ENCODE data around the gene CROCC2. TPM values are rescaled to one million over a fixed set of nuclear protein-coding genes. Genes with fewer than 3 reads are reported as not detected.

The CROCC2 gene
- total RNA-seq, 1 experiment from 2014 or later: not detected

DNA sequence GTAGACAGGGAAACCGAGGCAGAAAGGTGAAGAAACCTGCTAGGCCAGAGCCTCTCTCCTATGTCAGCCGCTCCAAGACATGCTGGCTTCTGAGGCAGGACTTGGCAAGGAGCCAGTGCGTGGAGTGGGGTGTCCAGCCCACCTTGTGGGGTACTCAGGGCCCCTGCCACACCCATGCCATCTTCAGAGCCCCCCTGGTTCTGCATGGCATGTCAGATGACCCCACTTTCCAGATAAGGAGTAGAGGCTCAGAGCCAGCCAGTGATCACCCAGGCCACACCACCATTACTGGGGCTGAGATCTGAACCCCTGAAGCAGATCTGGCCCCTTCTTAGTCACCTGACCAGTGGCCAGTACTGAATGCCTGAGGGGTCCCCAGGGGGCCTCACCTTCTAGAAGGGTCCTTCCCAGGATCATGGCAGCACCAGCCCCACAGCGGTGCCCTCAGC is 14.7 kb downstream of the CROCC2 start:
- ChIA-PET POLR2A (no interaction called here), RAD21 (ENCODE audit: low non-redundant PET in 1 of 2, low total read pairs in 2 of 2, uncharacterized antibody in 2 of 2, unreplicated experiment in 2 of 2) (no interaction called here), CTCF (no interaction called here)
- intact Hi-C loops (cut with micrococcal nuclease): no loop called here
- no TSS peak for BruUV-seq (replicated peaks)
- Histone ChIP-seq H2AFZ (ENCODE audit: low read depth, low read length, poor library complexity, severe bottlenecking) (no peak overlapping the region), H3K36me3 (ENCODE audit: control insufficient read depth in 1 of 2, insufficient read depth in 2 of 2, low read length in 2 of 2) (no peaks in the 10 kb centered on the region), H4K20me1 (ENCODE audit: insufficient read depth) (no peaks in the 10 kb centered on the region), H3K9ac (ENCODE audit: low read length) (no peak overlapping the region), H3K4me3 (replicated peaks in 1 of 2; ENCODE audit: low read depth in 1 of 2, low read length in 2 of 2) (no peak overlapping the region), H3K9me3 (ENCODE audit: control insufficient read depth in 1 of 2, insufficient read depth in 1 of 2, low read depth in 1 of 2, low read length in 2 of 2) (no peaks in the 10 kb centered on the region), H3K79me2 (ENCODE audit: insufficient read depth, low read length) (no peaks in the 10 kb centered on the region), H3K4me1 (ENCODE audit: control insufficient read depth in 1 of 2, insufficient read depth in 2 of 2, low read length in 2 of 2) (peaks cover 5 to 22% of the 10 kb centered on the region in 2 experiments; a peak in 3 of 4 replicates), H3K27ac (ENCODE audit: low read depth, low read length) (no peak overlapping the region), H3K9me2 (ENCODE audit: insufficient read depth) (no peaks in the 10 kb centered on the region), H3K4me2 (ENCODE audit: low read length) (peak overlapping the region; percentile 33; the same call in 1 of the 2 replicates), H3K27me3 (ENCODE audit: insufficient read depth, low read length) (no peaks in the 10 kb centered on the region)
- ATAC-seq (no peak), DNase-seq (ENCODE audit: low read depth, low spot score) (no peak)
- TF ChIP-seq EZH2phosphoT487 (IDR thresholded peaks at IDR 0.05; ENCODE audit: borderline replicate concordance) (no peak), ELF1 (IDR thresholded peaks at IDR 0.05; ENCODE audit: borderline replicate concordance, low read depth) (no peak), ZFX (IDR thresholded peaks at IDR 0.05) (no peak)

DNA sequence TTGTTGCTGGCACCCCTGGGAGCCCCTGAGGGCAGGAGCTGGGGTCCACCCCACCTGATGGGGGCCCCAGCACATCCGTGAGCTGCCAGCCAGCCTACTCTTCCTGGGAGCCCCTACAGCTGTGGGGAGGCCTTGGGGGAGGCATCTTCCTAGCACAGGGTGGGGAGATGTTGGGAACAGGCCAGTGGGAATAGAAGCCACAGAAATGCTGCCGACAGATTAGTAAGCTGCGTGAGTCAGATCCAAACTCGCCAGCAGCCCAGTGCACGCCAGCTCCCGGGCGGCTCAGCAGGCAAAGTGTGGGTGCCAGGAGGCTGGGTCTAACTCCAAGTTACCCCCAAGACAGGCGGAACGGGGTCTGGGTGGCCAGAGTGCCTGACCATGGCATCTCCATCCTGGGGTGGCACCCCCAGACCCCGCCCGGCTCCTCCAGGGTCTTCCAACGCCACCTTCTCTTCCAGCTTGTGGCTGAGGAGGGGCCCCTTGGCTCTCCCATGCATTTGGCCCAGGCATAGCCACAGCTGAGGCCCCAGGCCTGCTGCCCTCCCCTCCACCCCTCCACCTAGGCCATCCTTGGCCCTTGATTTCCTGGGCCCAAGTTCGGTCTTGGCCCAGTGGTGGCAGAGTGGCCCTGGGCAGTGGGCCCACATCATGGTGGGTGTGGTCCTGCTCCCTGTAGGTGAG is 15.3 kb downstream of the CROCC2 start:
- no peaks in the 10 kb centered on the region for H3K9me3 ChIP-seq (ENCODE audit: control insufficient read depth in 1 of 2, insufficient read depth in 1 of 2, low read depth in 1 of 2, low read length in 2 of 2)
- intact Hi-C loops (cut with micrococcal nuclease): no loop called here
- ChIA-PET RAD21 (ENCODE audit: low non-redundant PET in 1 of 2, low total read pairs in 2 of 2, uncharacterized antibody in 2 of 2, unreplicated experiment in 2 of 2) (no interaction called here), POLR2A (no interaction called here), CTCF (interaction anchor here (0.9 kb wide), 1 partner anchor 8 kb away, joined by 3 read pairs; no protein-coding TSS in a partner anchor)
- no peak overlapping the region for H3K4me3 ChIP-seq (replicated peaks in 1 of 2; ENCODE audit: low read depth in 1 of 2, low read length in 2 of 2)
- H4K20me1 ChIP-seq (ENCODE audit: insufficient read depth): no peaks in the 10 kb centered on the region
- ATAC-seq (peak; percentile 72), DNase-seq (ENCODE audit: low read depth, low spot score) (no peak)
- no TSS peak for BruUV-seq (replicated peaks)
- peaks cover 5 to 21% of the 10 kb centered on the region in 2 experiments; a peak in 3 of 4 replicates for H3K4me1 ChIP-seq (ENCODE audit: control insufficient read depth in 1 of 2, insufficient read depth in 2 of 2, low read length in 2 of 2)
- H3K79me2 ChIP-seq (ENCODE audit: insufficient read depth, low read length): no peaks in the 10 kb centered on the region
- H3K4me2 ChIP-seq (ENCODE audit: low read length): peak overlapping the region; percentile 33
- H3K27ac ChIP-seq (ENCODE audit: low read depth, low read length): no peak overlapping the region
- H2AFZ ChIP-seq (ENCODE audit: low read depth, low read length, poor library complexity, severe bottlenecking): no peak overlapping the region
- H3K36me3 ChIP-seq (ENCODE audit: control insufficient read depth in 1 of 2, insufficient read depth in 2 of 2, low read length in 2 of 2): no peaks in the 10 kb centered on the region
- TF ChIP-seq, protein P1, sequence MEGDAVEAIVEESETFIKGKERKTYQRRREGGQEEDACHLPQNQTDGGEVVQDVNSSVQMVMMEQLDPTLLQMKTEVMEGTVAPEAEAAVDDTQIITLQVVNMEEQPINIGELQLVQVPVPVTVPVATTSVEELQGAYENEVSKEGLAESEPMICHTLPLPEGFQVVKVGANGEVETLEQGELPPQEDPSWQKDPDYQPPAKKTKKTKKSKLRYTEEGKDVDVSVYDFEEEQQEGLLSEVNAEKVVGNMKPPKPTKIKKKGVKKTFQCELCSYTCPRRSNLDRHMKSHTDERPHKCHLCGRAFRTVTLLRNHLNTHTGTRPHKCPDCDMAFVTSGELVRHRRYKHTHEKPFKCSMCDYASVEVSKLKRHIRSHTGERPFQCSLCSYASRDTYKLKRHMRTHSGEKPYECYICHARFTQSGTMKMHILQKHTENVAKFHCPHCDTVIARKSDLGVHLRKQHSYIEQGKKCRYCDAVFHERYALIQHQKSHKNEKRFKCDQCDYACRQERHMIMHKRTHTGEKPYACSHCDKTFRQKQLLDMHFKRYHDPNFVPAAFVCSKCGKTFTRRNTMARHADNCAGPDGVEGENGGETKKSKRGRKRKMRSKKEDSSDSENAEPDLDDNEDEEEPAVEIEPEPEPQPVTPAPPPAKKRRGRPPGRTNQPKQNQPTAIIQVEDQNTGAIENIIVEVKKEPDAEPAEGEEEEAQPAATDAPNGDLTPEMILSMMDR (IDR thresholded peaks at IDR 0.05 in 2 of 3, conservative IDR thresholded peaks at IDR 0.05 in 1 of 3; ENCODE audit: borderline replicate concordance in 1 of 3, insufficient read depth in 1 of 3, low read depth in 2 of 3, low read length in 2 of 3): no peak
- TF ChIP-seq, protein P2, sequence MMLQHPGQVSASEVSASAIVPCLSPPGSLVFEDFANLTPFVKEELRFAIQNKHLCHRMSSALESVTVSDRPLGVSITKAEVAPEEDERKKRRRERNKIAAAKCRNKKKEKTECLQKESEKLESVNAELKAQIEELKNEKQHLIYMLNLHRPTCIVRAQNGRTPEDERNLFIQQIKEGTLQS (IDR thresholded peaks at IDR 0.05): no peak
- TF ChIP-seq, protein P3, sequence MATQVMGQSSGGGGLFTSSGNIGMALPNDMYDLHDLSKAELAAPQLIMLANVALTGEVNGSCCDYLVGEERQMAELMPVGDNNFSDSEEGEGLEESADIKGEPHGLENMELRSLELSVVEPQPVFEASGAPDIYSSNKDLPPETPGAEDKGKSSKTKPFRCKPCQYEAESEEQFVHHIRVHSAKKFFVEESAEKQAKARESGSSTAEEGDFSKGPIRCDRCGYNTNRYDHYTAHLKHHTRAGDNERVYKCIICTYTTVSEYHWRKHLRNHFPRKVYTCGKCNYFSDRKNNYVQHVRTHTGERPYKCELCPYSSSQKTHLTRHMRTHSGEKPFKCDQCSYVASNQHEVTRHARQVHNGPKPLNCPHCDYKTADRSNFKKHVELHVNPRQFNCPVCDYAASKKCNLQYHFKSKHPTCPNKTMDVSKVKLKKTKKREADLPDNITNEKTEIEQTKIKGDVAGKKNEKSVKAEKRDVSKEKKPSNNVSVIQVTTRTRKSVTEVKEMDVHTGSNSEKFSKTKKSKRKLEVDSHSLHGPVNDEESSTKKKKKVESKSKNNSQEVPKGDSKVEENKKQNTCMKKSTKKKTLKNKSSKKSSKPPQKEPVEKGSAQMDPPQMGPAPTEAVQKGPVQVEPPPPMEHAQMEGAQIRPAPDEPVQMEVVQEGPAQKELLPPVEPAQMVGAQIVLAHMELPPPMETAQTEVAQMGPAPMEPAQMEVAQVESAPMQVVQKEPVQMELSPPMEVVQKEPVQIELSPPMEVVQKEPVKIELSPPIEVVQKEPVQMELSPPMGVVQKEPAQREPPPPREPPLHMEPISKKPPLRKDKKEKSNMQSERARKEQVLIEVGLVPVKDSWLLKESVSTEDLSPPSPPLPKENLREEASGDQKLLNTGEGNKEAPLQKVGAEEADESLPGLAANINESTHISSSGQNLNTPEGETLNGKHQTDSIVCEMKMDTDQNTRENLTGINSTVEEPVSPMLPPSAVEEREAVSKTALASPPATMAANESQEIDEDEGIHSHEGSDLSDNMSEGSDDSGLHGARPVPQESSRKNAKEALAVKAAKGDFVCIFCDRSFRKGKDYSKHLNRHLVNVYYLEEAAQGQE (IDR thresholded peaks at IDR 0.05; ENCODE audit: low read depth): no peak
- TF ChIP-seq EZH2 (IDR thresholded peaks at IDR 0.05) (no peak), EGR1 (IDR thresholded peaks at IDR 0.05; ENCODE audit: low read depth) (no peak), CBX3 (IDR thresholded peaks at IDR 0.05; ENCODE audit: low read depth) (no peak)
- TF ChIP-seq, protein P4, sequence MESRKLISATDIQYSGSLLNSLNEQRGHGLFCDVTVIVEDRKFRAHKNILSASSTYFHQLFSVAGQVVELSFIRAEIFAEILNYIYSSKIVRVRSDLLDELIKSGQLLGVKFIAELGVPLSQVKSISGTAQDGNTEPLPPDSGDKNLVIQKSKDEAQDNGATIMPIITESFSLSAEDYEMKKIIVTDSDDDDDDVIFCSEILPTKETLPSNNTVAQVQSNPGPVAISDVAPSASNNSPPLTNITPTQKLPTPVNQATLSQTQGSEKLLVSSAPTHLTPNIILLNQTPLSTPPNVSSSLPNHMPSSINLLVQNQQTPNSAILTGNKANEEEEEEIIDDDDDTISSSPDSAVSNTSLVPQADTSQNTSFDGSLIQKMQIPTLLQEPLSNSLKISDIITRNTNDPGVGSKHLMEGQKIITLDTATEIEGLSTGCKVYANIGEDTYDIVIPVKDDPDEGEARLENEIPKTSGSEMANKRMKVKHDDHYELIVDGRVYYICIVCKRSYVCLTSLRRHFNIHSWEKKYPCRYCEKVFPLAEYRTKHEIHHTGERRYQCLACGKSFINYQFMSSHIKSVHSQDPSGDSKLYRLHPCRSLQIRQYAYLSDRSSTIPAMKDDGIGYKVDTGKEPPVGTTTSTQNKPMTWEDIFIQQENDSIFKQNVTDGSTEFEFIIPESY (IDR thresholded peaks at IDR 0.05; ENCODE audit: extremely low read depth, insufficient replicate concordance, low read length): no peak
- no peak overlapping the region for H3K9ac ChIP-seq (ENCODE audit: low read length)
- no peaks in the 10 kb centered on the region for H3K9me2 ChIP-seq (ENCODE audit: insufficient read depth)
- H3K27me3 ChIP-seq (ENCODE audit: insufficient read depth, low read length): no peaks in the 10 kb centered on the region
